Retinal pigment epithelial cell (primary cell): ENCODE measurements around the gene ID4.

ENCODE experiments used
- DNase-seq: peaks from one replicate; pipeline ENCODE4 v3.0.0-alpha.2; 2010; ENCODE audit warnings: low read depth
- H3K4me3 ChIP-seq: 2 replicates; pipeline ENCODE4 v1.5.1; 2011; ENCODE audit warnings: mild to moderate bottlenecking, low read length, control low read depth, moderate library complexity
- CTCF ChIP-seq: conservative IDR thresholded peaks from 2 replicates; pipeline ENCODE4 v1.5.1; 2011; ENCODE audit warnings: low read depth, low read length, control low read depth, inconsistent platforms

ID4 gene

GRCh38 chr6:19812512-19813119, 24.6 kb upstream of the ID4 start:
- TF ChIP-seq CTCF, result peak; percentile 74
- DNase-seq, result no peak

GRCh38 chr6:19818805-19819204, 18.4 kb upstream of the ID4 start:
- H3K4me3 ChIP-seq, result no peak overlapping the region
- TF ChIP-seq CTCF, result no peak
- DNase-seq, result no peak

More at GRCh38 chr6:19812512-19813119, 24.6 kb upstream of the ID4 start:
- H3K4me3 ChIP-seq, result no peak overlapping the region

- no peak for TF ChIP-seq CTCF
- H3K4me3 ChIP-seq, result no peak overlapping the region
- DNase-seq, result no peak
Measured at GRCh38 chr6:19824058-19824807, 12.9 kb upstream of the ID4 start.

- TF ChIP-seq CTCF, result no peak
- no peak for DNase-seq
- H3K4me3 ChIP-seq, result no peak overlapping the region
Measured at GRCh38 chr6:19827247-19827646, 9.9 kb upstream of the ID4 start.

GRCh38 chr6:19827903-19828302, 9.3 kb upstream of the ID4 start:
- no peak for DNase-seq
- TF ChIP-seq CTCF, result no peak
- no peak overlapping the region for H3K4me3 ChIP-seq

- no peak for TF ChIP-seq CTCF
- H3K4me3 ChIP-seq, result no peak overlapping the region
- DNase-seq, result no peak
Measured at GRCh38 chr6:19830171-19830570, 7.0 kb upstream of the ID4 start.

- TF ChIP-seq CTCF, result no peak
- no peak overlapping the region for H3K4me3 ChIP-seq
- no peak for DNase-seq
Measured at GRCh38 chr6:19831358-19831757, 5.8 kb upstream of the ID4 start.
